ENCODE results near the gene MDN1.
"Not testable (repeated sequence)": the region's sequence is repeated elsewhere in the genome, so short reads cannot be mapped to it uniquely, and the experiment has no call there.

MDN1 gene

DNA sequence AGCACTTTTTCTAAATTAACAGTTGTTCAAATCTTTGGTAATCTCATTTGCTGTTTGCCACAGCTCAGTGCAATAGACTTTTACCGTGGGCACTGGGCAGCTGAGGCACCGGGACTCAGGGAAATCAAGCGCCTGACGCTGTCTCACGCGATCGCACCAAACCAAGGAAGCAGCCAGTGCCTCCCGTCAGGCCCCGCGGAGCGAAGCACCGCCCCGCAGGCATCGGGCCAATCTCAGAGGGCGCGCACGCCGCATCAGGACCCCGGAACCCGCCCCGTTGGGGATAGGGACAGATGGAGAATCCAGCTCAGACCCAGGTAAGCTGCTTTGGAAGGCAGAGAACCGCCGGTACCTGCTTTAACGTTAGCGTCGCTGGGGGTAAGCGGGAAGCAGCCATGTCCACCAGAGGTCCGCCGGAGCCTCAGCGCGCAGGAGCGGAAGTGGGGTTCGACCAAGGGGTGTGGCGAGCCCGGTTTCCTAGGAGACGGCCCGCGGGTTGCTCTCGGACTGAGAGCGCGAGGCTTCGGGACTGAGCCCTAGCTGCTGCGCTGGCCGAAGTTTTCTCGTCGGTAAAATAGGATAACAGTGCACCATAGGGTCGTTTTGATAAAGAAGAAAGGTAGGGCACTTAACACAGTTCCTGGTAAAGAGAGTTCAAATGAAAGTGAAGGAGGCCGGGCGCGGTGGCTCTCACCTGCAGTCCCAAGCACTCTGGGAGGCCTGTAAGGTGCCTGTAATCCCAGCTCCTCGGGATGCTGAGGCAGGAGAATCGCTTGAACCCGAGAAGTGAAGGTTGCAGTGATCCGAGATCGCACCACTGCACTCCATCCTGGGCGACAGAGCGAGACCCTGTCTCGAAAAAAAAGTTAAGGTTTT is 181.0 kb downstream of the MDN1 start, which contains the start of gene LYRM2:
LYRM2 (minus strand) TSS at position 428 of the 876 bp plus-strand sequence; CDS start at position 397, 31 bp downstream.
- Histone ChIP-seq H3K27me3 (ENCODE audit: low read depth, low read length) (no peaks in the 10 kb centered on the region), H3K36me3 (replicated peaks; ENCODE audit: low read depth, low read length) (no peaks in the 10 kb centered on the region), H3K4me1 (ENCODE audit: low read length) (peaks cover 9% of the 10 kb centered on the region; the same call in 1 of the 2 replicates), H3K4me3 (ENCODE audit: low read length) (peak within 1 kb of the TSS; percentile 80), H3K79me2 (ENCODE audit: low read length) (peaks cover 10% of the 10 kb centered on the region), H2AFZ (ENCODE audit: low read depth, low read length) (peak within 1 kb of the TSS; percentile 72), H3K9ac (ENCODE audit: low read length) (peak within 1 kb of the TSS; percentile 74), H3K9me3 (ENCODE audit: insufficient read depth, low read length) (no peaks in the 10 kb centered on the region), H3K4me2 (ENCODE audit: low read length) (peak within 1 kb of the TSS; percentile 77), H3K27ac (ENCODE audit: low read length) (peak within 1 kb of the TSS; percentile 88), H4K20me1 (ENCODE audit: insufficient read depth, low read length) (no peaks in the 10 kb centered on the region)
- TF ChIP-seq EZH2phosphoT487 (IDR thresholded peaks at IDR 0.05; ENCODE audit: low read depth) (no peak), CTCF (IDR thresholded peaks at IDR 0.05; ENCODE audit: low read depth, low read length) (no peak)

- peak overlapping the region; percentile 74 for H3K9ac ChIP-seq (ENCODE audit: low read length)
- peak overlapping the region; percentile 72; the same call in 1 of the 2 replicates for H2AFZ ChIP-seq (ENCODE audit: low read depth, low read length)
- no peaks in the 10 kb centered on the region for H3K36me3 ChIP-seq (replicated peaks; ENCODE audit: low read depth, low read length)
- H3K9me3 ChIP-seq (ENCODE audit: insufficient read depth, low read length), result no peaks in the 10 kb centered on the region
- H3K4me3 ChIP-seq (ENCODE audit: low read length), result peak overlapping the region; percentile 80
- no peaks in the 10 kb centered on the region for H4K20me1 ChIP-seq (ENCODE audit: insufficient read depth, low read length)
- peak overlapping the region; percentile 64 for H3K4me2 ChIP-seq (ENCODE audit: low read length)
- TF ChIP-seq EZH2phosphoT487 (IDR thresholded peaks at IDR 0.05; ENCODE audit: low read depth), result no peak
- peaks cover 10% of the 10 kb centered on the region for H3K79me2 ChIP-seq (ENCODE audit: low read length)
- H3K27me3 ChIP-seq (ENCODE audit: low read depth, low read length), result no peaks in the 10 kb centered on the region
- H3K4me1 ChIP-seq (ENCODE audit: low read length), result peaks cover 9% of the 10 kb centered on the region; the same call in 1 of the 2 replicates
- peak overlapping the region; percentile 88 for H3K27ac ChIP-seq (ENCODE audit: low read length)
These were observed 181.7 kb downstream of the MDN1 start for GRCh38 chr6:89637960-89638319.

DNA sequence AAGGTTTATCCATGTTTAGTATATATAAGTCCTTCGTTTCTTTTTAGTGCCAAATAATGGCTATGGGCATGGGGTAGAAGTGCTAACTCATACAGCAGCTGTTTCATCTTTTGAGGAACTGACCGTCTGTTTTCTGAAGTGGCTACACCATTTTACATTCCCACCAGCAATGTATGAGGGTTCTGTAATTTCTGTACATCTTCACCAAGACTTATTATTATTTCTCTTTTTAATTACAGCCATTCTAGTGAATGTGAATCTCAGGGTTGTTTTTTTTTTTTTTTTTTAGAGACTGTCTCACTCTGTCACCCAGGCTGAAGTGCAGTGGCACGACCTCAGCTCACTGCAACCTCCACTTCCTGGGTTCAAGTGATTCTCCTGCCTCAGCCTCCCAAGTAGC is 183.2 kb downstream of the MDN1 start:
- H2AFZ ChIP-seq (ENCODE audit: low read depth, low read length); H3K4me2 ChIP-seq (ENCODE audit: low read length); H3K4me3 ChIP-seq (ENCODE audit: low read length); H3K27me3 ChIP-seq (ENCODE audit: low read depth, low read length); H3K27ac ChIP-seq (ENCODE audit: low read length); H3K79me2 ChIP-seq (ENCODE audit: low read length); H3K36me3 ChIP-seq (replicated peaks; ENCODE audit: low read depth, low read length); H4K20me1 ChIP-seq (ENCODE audit: insufficient read depth, low read length); H3K9me3 ChIP-seq (ENCODE audit: insufficient read depth, low read length); H3K9ac ChIP-seq (ENCODE audit: low read length); H3K4me1 ChIP-seq (ENCODE audit: low read length): not testable (repeated sequence)

GRCh38 chr6:89630488-89630887 is 189.1 kb downstream of the MDN1 start:
- H3K27ac ChIP-seq (ENCODE audit: low read length), result no peak overlapping the region
- no peak overlapping the region for H3K4me2 ChIP-seq (ENCODE audit: low read length)
- H3K4me3 ChIP-seq (ENCODE audit: low read length), result no peak overlapping the region
- TF ChIP-seq CTCF (IDR thresholded peaks at IDR 0.05; ENCODE audit: low read depth, low read length), result no peak
- TF ChIP-seq EZH2phosphoT487 (IDR thresholded peaks at IDR 0.05; ENCODE audit: low read depth), result no peak
- H3K79me2 ChIP-seq (ENCODE audit: low read length), result no peaks in the 10 kb centered on the region
- H3K9me3 ChIP-seq (ENCODE audit: insufficient read depth, low read length), result no peaks in the 10 kb centered on the region
- H2AFZ ChIP-seq (ENCODE audit: low read depth, low read length), result no peak overlapping the region
- H4K20me1 ChIP-seq (ENCODE audit: insufficient read depth, low read length), result no peaks in the 10 kb centered on the region
- no peaks in the 10 kb centered on the region for H3K36me3 ChIP-seq (replicated peaks; ENCODE audit: low read depth, low read length)
- no peak overlapping the region for H3K9ac ChIP-seq (ENCODE audit: low read length)
- no peaks in the 10 kb centered on the region for H3K27me3 ChIP-seq (ENCODE audit: low read depth, low read length)
- no peaks in the 10 kb centered on the region for H3K4me1 ChIP-seq (ENCODE audit: low read length)

DNA sequence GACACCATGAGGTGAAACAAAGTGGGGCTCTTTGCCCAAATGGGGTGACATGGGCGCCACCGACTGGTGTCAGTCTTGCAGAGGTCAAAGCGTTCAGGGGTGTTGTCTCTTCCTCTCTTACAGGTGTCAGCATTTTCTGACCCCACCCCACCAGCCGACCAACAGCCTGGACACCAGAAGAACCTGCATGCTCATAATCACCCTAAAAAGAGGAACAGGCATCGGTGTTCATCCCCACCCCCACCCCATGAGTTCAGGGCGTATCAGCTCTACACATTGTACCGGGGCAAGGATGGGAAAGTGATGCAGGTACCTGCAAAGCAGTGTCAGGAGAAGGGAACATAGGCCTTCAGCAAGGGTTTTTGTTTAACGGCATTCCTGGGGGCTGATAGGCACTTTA is 195.8 kb downstream of the MDN1 start:
- no peak overlapping the region for H2AFZ ChIP-seq (ENCODE audit: low read depth, low read length)

More for the DNA sequence above, 195.8 kb downstream of the MDN1 start:
- Histone ChIP-seq H4K20me1 (ENCODE audit: insufficient read depth, low read length) (no peaks in the 10 kb centered on the region), H3K27me3 (ENCODE audit: low read depth, low read length) (no peaks in the 10 kb centered on the region), H3K9ac (ENCODE audit: low read length) (no peak overlapping the region), H3K4me1 (ENCODE audit: low read length) (peaks cover 4% of the 10 kb centered on the region; the same call in 1 of the 2 replicates), H3K4me3 (ENCODE audit: low read length) (no peak overlapping the region), H3K36me3 (replicated peaks; ENCODE audit: low read depth, low read length) (no peaks in the 10 kb centered on the region), H3K79me2 (ENCODE audit: low read length) (no peaks in the 10 kb centered on the region), H3K27ac (ENCODE audit: low read length) (no peak overlapping the region), H3K9me3 (ENCODE audit: insufficient read depth, low read length) (no peaks in the 10 kb centered on the region), H3K4me2 (ENCODE audit: low read length) (no peak overlapping the region)
- TF ChIP-seq EZH2phosphoT487 (IDR thresholded peaks at IDR 0.05; ENCODE audit: low read depth), result no peak
- no peak for TF ChIP-seq CTCF (IDR thresholded peaks at IDR 0.05; ENCODE audit: low read depth, low read length)

All from OCI-LY3 (cell line).